Dendritic cell treated with granulocyte-macrophage colony-stimulating factor and Interleukin-4, amounts not matched to agents 40 ng/mL and 50 ng/mL, for 4 days (primary cell): ENCODE measurements around the gene GPR89A.
"Not testable (repeated sequence)": the region's sequence is repeated elsewhere in the genome, so short reads cannot be mapped to it uniquely, and the experiment has no call there.

ENCODE experiments used
- H3K27ac Mint-ChIP-seq: one replicate; pipeline ENCODE4 v1.8.0; 2022; ENCODE audit warnings: mild to moderate bottlenecking, mixed read lengths
- H3K27me3 Mint-ChIP-seq: one replicate; pipeline ENCODE4 v1.8.0; 2022; ENCODE audit warnings: mild to moderate bottlenecking, mixed read lengths
- H3K36me3 Mint-ChIP-seq: one replicate; pipeline ENCODE4 v1.8.0; 2022; ENCODE audit warnings: low read depth, mixed read lengths
- H3K4me1 Mint-ChIP-seq: one replicate; pipeline ENCODE4 v1.8.0; 2022; ENCODE audit warnings: low read depth, mixed read lengths
- H3K4me3 Mint-ChIP-seq: one replicate; pipeline ENCODE4 v1.8.0; 2022; ENCODE audit warnings: mild to moderate bottlenecking, moderate library complexity, mixed read lengths
- H3K9me3 Mint-ChIP-seq: one replicate; pipeline ENCODE4 v1.8.0; 2022; ENCODE audit warnings: mixed read lengths
- intact Hi-C: fragments of 100-400 bp; cut with micrococcal nuclease; formaldehyde crosslinking; loops from one replicate; pipeline ENCODE4 v1.15.0; 2022

The GPR89A gene

GRCh38 chr1:145717833-145718232 is 110.0 kb downstream of the GPR89A start:
- H3K9me3 Mint-ChIP-seq: no peaks in the 10 kb centered on the region
- intact Hi-C loops: no loop called here
- H3K27me3 Mint-ChIP-seq: peaks cover 23% of the 10 kb centered on the region
- H3K36me3 Mint-ChIP-seq: no peaks in the 10 kb centered on the region
- H3K27ac Mint-ChIP-seq: no peak overlapping the region
- no peak overlapping the region for H3K4me3 Mint-ChIP-seq
- H3K4me1 Mint-ChIP-seq: peaks cover 10% of the 10 kb centered on the region

DNA sequence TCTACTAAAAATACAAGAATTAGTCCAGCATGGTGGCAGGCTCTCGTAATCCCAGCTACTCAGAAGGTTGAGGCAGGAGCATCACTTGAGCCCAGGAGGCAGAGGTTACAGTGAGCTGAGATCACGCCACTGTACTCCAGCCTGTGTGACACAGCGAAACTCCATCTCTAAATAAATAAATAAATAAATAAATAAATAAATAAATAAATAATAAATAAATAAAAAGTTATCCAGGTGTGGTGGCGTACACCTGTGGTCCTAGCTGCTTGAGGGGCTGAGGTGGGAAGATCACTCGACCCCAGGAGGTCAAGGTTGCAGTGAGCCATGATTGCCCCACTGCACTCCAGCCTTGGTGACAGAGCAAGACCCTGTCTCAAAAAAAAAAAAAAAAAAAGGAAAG is 110.7 kb downstream of the GPR89A start:
- H3K9me3 Mint-ChIP-seq, H3K36me3 Mint-ChIP-seq, intact Hi-C loops, H3K4me3 Mint-ChIP-seq, H3K4me1 Mint-ChIP-seq, H3K27ac Mint-ChIP-seq: not testable (repeated sequence)
- H3K27me3 Mint-ChIP-seq: peaks cover 23% of the 10 kb centered on the region

GRCh38 chr1:145719230-145720079 is 111.7 kb downstream of the GPR89A start, which contains the start of gene CD160:
Gene CD160, plus strand, starts transcription at chr1:145719499. Its CDS starts 8,829 bp downstream, at chr1:145728328.
- H3K27me3 Mint-ChIP-seq: peaks cover 23% of the 10 kb centered on the region
- intact Hi-C loops: no loop called here
- H3K4me1 Mint-ChIP-seq: peaks cover 10% of the 10 kb centered on the region
- H3K36me3 Mint-ChIP-seq: no peaks in the 10 kb centered on the region
- no peak within 1 kb of the TSS for H3K4me3 Mint-ChIP-seq
- no peak within 1 kb of the TSS for H3K27ac Mint-ChIP-seq
- no peaks in the 10 kb centered on the region for H3K9me3 Mint-ChIP-seq
